AG04450 (cell line): ENCODE data around the gene EHBP1. TPM values are rescaled to one million over a fixed set of nuclear protein-coding genes. Genes with fewer than 3 reads are reported as not detected.

Experiments
- CTCF ChIA-PET: fragments of 300-600, 350-600 bp; formaldehyde crosslinking; extraction: SDS; loops from one replicate; lab custom pipeline; 2022; ENCODE audit warnings: antibody characterized with exemption, inconsistent platforms; lab: Charles Lee
- POLR2A ChIA-PET: fragments of 350-600 bp; formaldehyde crosslinking; extraction: SDS; loops from one replicate; lab custom pipeline; 2021; ENCODE audit warnings: antibody characterized with exemption, inconsistent platforms; lab: Yijun Ruan, JAX
- DNase-seq: peaks from one replicate; pipeline ENCODE4 v3.0.0-alpha.2; 2011; ENCODE audit warnings: low read depth, low spot score
- H3K27ac ChIP-seq: one replicate; pipeline ENCODE4 v1.5.1; 2012; ENCODE audit warnings: low read depth, low read length, control low read depth
- H3K27me3 ChIP-seq: one replicate; pipeline ENCODE4 v1.6.0; 2012; ENCODE audit warnings: low read length; ENCODE audit not compliant: control insufficient read depth, insufficient read depth
- H3K4me3 ChIP-seq: 2 replicates; pipeline ENCODE4 v1.5.1; 2011; ENCODE audit warnings: mild to moderate bottlenecking, low read depth, low read length, control low read depth
- H3K9me3 ChIP-seq: 2 replicates; pipeline ENCODE4 v1.5.1; 2012; ENCODE audit warnings: low read length; ENCODE audit not compliant: control insufficient read depth, insufficient read depth
- CTCF ChIP-seq: IDR thresholded peaks from 2 replicates; pipeline ENCODE4 v1.5.1; 2011; ENCODE audit warnings: low read depth, low read length, control low read depth, inconsistent platforms
- polyA plus RNA-seq: library from polyadenylated mRNA; depleted of rRNA; stranded (reverse); fragments of >200 nt; gene quantifications from 2 replicates; pipeline ENCODE4 v1.2.3, GENCODE V29; 2011

Gene EHBP1
- polyA plus RNA-seq, 1 experiment: 68.6 TPM

- Histone ChIP-seq H3K9me3 (peaks cover 27% of the 10 kb centered on the region), H3K27ac (no peak overlapping the region), H3K27me3 (peaks cover 86% of the 10 kb centered on the region), H3K4me3 (no peak overlapping the region)
- ChIA-PET CTCF (no interaction called here), POLR2A (no interaction called here)
- no peak for TF ChIP-seq CTCF
- no peak for DNase-seq
Observed at GRCh38 chr2:63058144-63058920, 352.8 kb downstream of the EHBP1 start.

- no peak overlapping the region for H3K27ac ChIP-seq
- no peak for TF ChIP-seq CTCF
- H3K4me3 ChIP-seq: no peak overlapping the region
- ChIA-PET POLR2A (no interaction called here), CTCF (no interaction called here)
- no peak for DNase-seq
- peaks cover 19% of the 10 kb centered on the region for H3K9me3 ChIP-seq
- peaks cover 83% of the 10 kb centered on the region for H3K27me3 ChIP-seq
Observed at GRCh38 chr2:63058921-63059792, 353.6 kb downstream of the EHBP1 start.

GRCh38 chr2:63059793-63060471 is 354.4 kb downstream of the EHBP1 start:
- TF ChIP-seq CTCF: no peak
- peaks cover 17% of the 10 kb centered on the region for H3K9me3 ChIP-seq
- DNase-seq: no peak
- H3K27ac ChIP-seq: no peak overlapping the region
- ChIA-PET POLR2A (interaction anchor here (0.6 kb wide), 1 partner anchor 458 kb away, joined by 4 read pairs; no protein-coding TSS in a partner anchor), CTCF (interaction anchor here (0.6 to 1.1 kb wide), 2 partner anchors 129 to 272 kb away, joined by 3 to 6 read pairs; no protein-coding TSS in a partner anchor)
- H3K4me3 ChIP-seq: no peak overlapping the region
- peaks cover 75% of the 10 kb centered on the region for H3K27me3 ChIP-seq

- CTCF ChIA-PET: interaction anchor here (0.6 to 1.1 kb wide), 2 partner anchors 128 to 273 kb away, joined by 3 to 6 read pairs; no protein-coding TSS in a partner anchor
- Histone ChIP-seq H3K9me3 (peaks cover 13% of the 10 kb centered on the region), H3K27me3 (peaks cover 70% of the 10 kb centered on the region), H3K4me3 (no peak overlapping the region), H3K27ac (no peak overlapping the region)
- no peak for TF ChIP-seq CTCF
- POLR2A ChIA-PET: interaction anchor here (0.6 kb wide), 1 partner anchor 458 kb away, joined by 4 read pairs; no protein-coding TSS in a partner anchor
- no peak for DNase-seq
Observed at GRCh38 chr2:63060472-63060991, 355.0 kb downstream of the EHBP1 start.
